HL-60 (cell line): Measurements from ENCODE around the gene MRPS25.

Source experiments
- DNase-seq, 2 experiments: peaks; one replicate each; pipeline ENCODE4 v3.0.0-alpha.2; 2010 to 2020; ENCODE audit warnings: low read depth in 1 of 2, low spot score in 1 of 2
- H3K27ac ChIP-seq: fragments of 250-450 bp; sonication (Bioruptor Pico); replicated peaks from 2 replicates; pipeline ENCODE4 v1.5.1; 2020; ENCODE audit warnings: mild to moderate bottlenecking, moderate library complexity
- H3K27me3 ChIP-seq: fragments of 250-450 bp; sonication (Bioruptor Pico); 2 replicates; pipeline ENCODE4 v1.5.1; 2021; ENCODE audit warnings: mild to moderate bottlenecking, moderate library complexity; ENCODE audit not compliant: insufficient read depth, poor library complexity, severe bottlenecking
- H3K4me3 ChIP-seq: replicated peaks from 2 replicates; pipeline ENCODE4 v1.5.1; 2011; ENCODE audit warnings: mild to moderate bottlenecking, control low read depth, low read length; ENCODE audit not compliant: insufficient read depth
- CTCF ChIP-seq: IDR thresholded peaks from one replicate; pipeline ENCODE4 v1.5.1; 2011; ENCODE audit warnings: low read length, control low read depth, inconsistent platforms; ENCODE audit not compliant: insufficient read depth
- GABPA ChIP-seq: IDR thresholded peaks from 2 replicates; pipeline ENCODE4 v1.6.1; 2012; ENCODE audit warnings: low read depth
- POLR2AphosphoS5 ChIP-seq: IDR thresholded peaks from 2 replicates; pipeline ENCODE4 v1.6.1; 2012; ENCODE audit warnings: low read depth
- REST ChIP-seq: IDR thresholded peaks from 2 replicates; pipeline ENCODE4 v1.6.1; 2012; ENCODE audit warnings: low read depth; ENCODE audit not compliant: insufficient replicate concordance
- SPI1 ChIP-seq: IDR thresholded peaks from 2 replicates; pipeline ENCODE4 v1.6.1; 2012; ENCODE audit warnings: low read depth, mild to moderate bottlenecking, borderline replicate concordance

The MRPS25 gene

GRCh38 chr3:15053541-15053940 lies 11.6 kb downstream of the MRPS25 start:
- TF ChIP-seq GABPA = no peak
- Histone ChIP-seq H3K27me3 (no peaks in the 10 kb centered on the region), H3K27ac (no peak overlapping the region)

GRCh38 chr3:15052335-15053242 lies 12.5 kb downstream of the MRPS25 start:
- Histone ChIP-seq H3K27ac (no peak overlapping the region), H3K27me3 (no peaks in the 10 kb centered on the region), H3K4me3 (no peak overlapping the region)
- TF ChIP-seq REST = no peak
- no peak for TF ChIP-seq GABPA
- no peak for TF ChIP-seq CTCF
- TF ChIP-seq SPI1 = no peak
- no peak for TF ChIP-seq POLR2AphosphoS5
- DNase-seq = no peak

More at GRCh38 chr3:15053541-15053940, 11.6 kb downstream of the MRPS25 start:
- DNase-seq = no peak
- H3K4me3 ChIP-seq = no peak overlapping the region

- Histone ChIP-seq H3K27me3 (no peaks in the 10 kb centered on the region), H3K27ac (no peak overlapping the region), H3K4me3 (no peak overlapping the region)
- peak in 1 of 2 experiments; percentile 63 for DNase-seq
- TF ChIP-seq REST (no peak), POLR2AphosphoS5 (0 out of 2 replicates have a peak, but pooled peaks have one; percentile 21), CTCF (peak; percentile 91)
Measured at GRCh38 chr3:15051531-15051930, 13.6 kb downstream of the MRPS25 start.

GRCh38 chr3:15050405-15051092 lies 14.6 kb downstream of the MRPS25 start:
- DNase-seq = no peak
- Histone ChIP-seq H3K27ac (no peak overlapping the region), H3K27me3 (no peaks in the 10 kb centered on the region), H3K4me3 (no peak overlapping the region)
- no peak for TF ChIP-seq REST
- TF ChIP-seq SPI1 = no peak
- no peak for TF ChIP-seq CTCF
- TF ChIP-seq GABPA = no peak
